ENCODE results near the gene PKNOX2. TPM values are rescaled to one million over a fixed set of nuclear protein-coding genes. Genes with fewer than 3 reads are reported as not detected.

Gene PKNOX2
- total RNA-seq, 3 donors from 2014 or later, result 0.38 TPM; not detected in 2

- Mint-ChIP-seq H3K9me3 (no peaks in the 10 kb centered on the region), H3K36me3 (ENCODE audit: insufficient read depth) (no peaks in the 10 kb centered on the region)
- ATAC-seq, result no peak
These were observed 1.0 kb upstream of the PKNOX2 start for GRCh38 chr11:125163431-125164063.

GRCh38 chr11:125164091-125164421 lies 495 bp upstream of the PKNOX2 start:
- Mint-ChIP-seq H3K36me3 (ENCODE audit: insufficient read depth) (no peaks in the 10 kb centered on the region), H3K9me3 (no peaks in the 10 kb centered on the region), H3K4me3 (peak overlapping the region; percentile 65), H3K27me3 (ENCODE audit: low read depth) (peaks cover 56% of the 10 kb centered on the region), H3K4me1 (ENCODE audit: low read depth) (peaks cover 17% of the 10 kb centered on the region)
- DNase-seq (no peak), ATAC-seq (no peak)

More at GRCh38 chr11:125163431-125164063, 1.0 kb upstream of the PKNOX2 start:
- no peak for DNase-seq
- H3K4me1 Mint-ChIP-seq (ENCODE audit: low read depth), result peaks cover 17% of the 10 kb centered on the region
- H3K4me3 Mint-ChIP-seq, result peak overlapping the region; percentile 65
- peaks cover 54% of the 10 kb centered on the region for H3K27me3 Mint-ChIP-seq (ENCODE audit: low read depth)

GRCh38 chr11:125165111-125165842 lies 726 bp downstream of the PKNOX2 start:
- Mint-ChIP-seq H3K4me3 (peak overlapping the region; percentile 79), H3K9me3 (no peaks in the 10 kb centered on the region), H3K4me1 (ENCODE audit: low read depth) (peaks cover 17% of the 10 kb centered on the region), H3K27me3 (ENCODE audit: low read depth) (peaks cover 64% of the 10 kb centered on the region), H3K36me3 (ENCODE audit: insufficient read depth) (no peaks in the 10 kb centered on the region)
- ATAC-seq (peak; percentile 32 to 33), DNase-seq (no peak)

- peak in 1 of 2 donors; percentile 19 for ATAC-seq
- Mint-ChIP-seq H3K36me3 (ENCODE audit: insufficient read depth) (no peaks in the 10 kb centered on the region), H3K27me3 (ENCODE audit: low read depth) (peaks cover 67% of the 10 kb centered on the region), H3K4me1 (ENCODE audit: low read depth) (peaks cover 17% of the 10 kb centered on the region), H3K9me3 (no peaks in the 10 kb centered on the region), H3K4me3 (peak overlapping the region; percentile 79)
- DNase-seq, result no peak
These were observed 1.6 kb downstream of the PKNOX2 start for GRCh38 chr11:125165843-125166763.

- Mint-ChIP-seq H3K36me3 (ENCODE audit: insufficient read depth) (no peaks in the 10 kb centered on the region), H3K4me1 (ENCODE audit: low read depth) (peaks cover 17% of the 10 kb centered on the region), H3K4me3 (peak overlapping the region; percentile 6), H3K9me3 (no peaks in the 10 kb centered on the region), H3K27me3 (ENCODE audit: low read depth) (peaks cover 71% of the 10 kb centered on the region)
- DNase-seq (no peak), ATAC-seq (no peak)
These were observed 2.3 kb downstream of the PKNOX2 start for GRCh38 chr11:125166764-125167291.

GRCh38 chr11:125167292-125167953 lies 2.9 kb downstream of the PKNOX2 start:
- ATAC-seq (no peak), DNase-seq (no peak)
- H3K27me3 Mint-ChIP-seq (ENCODE audit: low read depth), result peaks cover 75% of the 10 kb centered on the region
- H3K9me3 Mint-ChIP-seq, result no peaks in the 10 kb centered on the region
- peaks cover 17% of the 10 kb centered on the region for H3K4me1 Mint-ChIP-seq (ENCODE audit: low read depth)
- H3K36me3 Mint-ChIP-seq (ENCODE audit: insufficient read depth), result no peaks in the 10 kb centered on the region
- H3K4me3 Mint-ChIP-seq, result no peak overlapping the region

- Mint-ChIP-seq H3K4me3 (no peak overlapping the region), H3K36me3 (ENCODE audit: insufficient read depth) (no peaks in the 10 kb centered on the region), H3K27me3 (ENCODE audit: low read depth) (peaks cover 74% of the 10 kb centered on the region), H3K4me1 (ENCODE audit: low read depth) (peaks cover 17% of the 10 kb centered on the region), H3K9me3 (no peaks in the 10 kb centered on the region)
- DNase-seq (no peak), ATAC-seq (no peak)
These were observed 3.6 kb downstream of the PKNOX2 start for GRCh38 chr11:125167954-125168835.

GRCh38 chr11:125168918-125169456 lies 4.4 kb downstream of the PKNOX2 start:
- no peak for DNase-seq
- Mint-ChIP-seq H3K4me3 (no peak overlapping the region), H3K9me3 (no peaks in the 10 kb centered on the region), H3K36me3 (ENCODE audit: insufficient read depth) (no peaks in the 10 kb centered on the region), H3K4me1 (ENCODE audit: low read depth) (peaks cover 17% of the 10 kb centered on the region), H3K27me3 (ENCODE audit: low read depth) (peaks cover 71% of the 10 kb centered on the region)
- ATAC-seq, result no peak

- Mint-ChIP-seq H3K27me3 (ENCODE audit: low read depth) (peaks cover 72% of the 10 kb centered on the region), H3K4me3 (no peak overlapping the region), H3K9me3 (no peaks in the 10 kb centered on the region), H3K4me1 (ENCODE audit: low read depth) (peaks cover 14% of the 10 kb centered on the region), H3K36me3 (ENCODE audit: insufficient read depth) (no peaks in the 10 kb centered on the region)
- no peak for DNase-seq
- no peak for ATAC-seq
These were observed 5.5 kb downstream of the PKNOX2 start for GRCh38 chr11:125170001-125170509.

- ATAC-seq, result no peak
- peaks cover 74% of the 10 kb centered on the region for H3K27me3 Mint-ChIP-seq (ENCODE audit: low read depth)
- no peaks in the 10 kb centered on the region for H3K36me3 Mint-ChIP-seq (ENCODE audit: insufficient read depth)
- no peak for DNase-seq
- H3K4me3 Mint-ChIP-seq, result no peak overlapping the region
- H3K9me3 Mint-ChIP-seq, result no peaks in the 10 kb centered on the region
- H3K4me1 Mint-ChIP-seq (ENCODE audit: low read depth), result peaks cover 11% of the 10 kb centered on the region
These were observed 6.0 kb downstream of the PKNOX2 start for GRCh38 chr11:125170510-125171031.

- ATAC-seq (no peak), DNase-seq (no peak)
- peaks cover 72% of the 10 kb centered on the region for H3K27me3 Mint-ChIP-seq (ENCODE audit: low read depth)
- H3K4me1 Mint-ChIP-seq (ENCODE audit: low read depth), result no peaks in the 10 kb centered on the region
- H3K36me3 Mint-ChIP-seq (ENCODE audit: insufficient read depth), result no peaks in the 10 kb centered on the region
- no peak overlapping the region for H3K4me3 Mint-ChIP-seq
- no peaks in the 10 kb centered on the region for H3K9me3 Mint-ChIP-seq
These were observed 7.4 kb downstream of the PKNOX2 start for GRCh38 chr11:125171974-125172373.

- Mint-ChIP-seq H3K4me1 (ENCODE audit: low read depth) (no peaks in the 10 kb centered on the region), H3K27me3 (ENCODE audit: low read depth) (peaks cover 69% of the 10 kb centered on the region), H3K36me3 (ENCODE audit: insufficient read depth) (no peaks in the 10 kb centered on the region), H3K9me3 (no peaks in the 10 kb centered on the region), H3K4me3 (no peak overlapping the region)
- DNase-seq (no peak), ATAC-seq (no peak)
These were observed 8.5 kb downstream of the PKNOX2 start for GRCh38 chr11:125173027-125173426.
